NCI-H2227 (cell line): ENCODE results near the gene FN1.

Source experiments
- DNase-seq: peaks from one replicate; lab custom pipeline; 2025; ENCODE audit not compliant: unreplicated experiment; lab: John Stamatoyannopoulos, UW

FN1 gene

DNA sequence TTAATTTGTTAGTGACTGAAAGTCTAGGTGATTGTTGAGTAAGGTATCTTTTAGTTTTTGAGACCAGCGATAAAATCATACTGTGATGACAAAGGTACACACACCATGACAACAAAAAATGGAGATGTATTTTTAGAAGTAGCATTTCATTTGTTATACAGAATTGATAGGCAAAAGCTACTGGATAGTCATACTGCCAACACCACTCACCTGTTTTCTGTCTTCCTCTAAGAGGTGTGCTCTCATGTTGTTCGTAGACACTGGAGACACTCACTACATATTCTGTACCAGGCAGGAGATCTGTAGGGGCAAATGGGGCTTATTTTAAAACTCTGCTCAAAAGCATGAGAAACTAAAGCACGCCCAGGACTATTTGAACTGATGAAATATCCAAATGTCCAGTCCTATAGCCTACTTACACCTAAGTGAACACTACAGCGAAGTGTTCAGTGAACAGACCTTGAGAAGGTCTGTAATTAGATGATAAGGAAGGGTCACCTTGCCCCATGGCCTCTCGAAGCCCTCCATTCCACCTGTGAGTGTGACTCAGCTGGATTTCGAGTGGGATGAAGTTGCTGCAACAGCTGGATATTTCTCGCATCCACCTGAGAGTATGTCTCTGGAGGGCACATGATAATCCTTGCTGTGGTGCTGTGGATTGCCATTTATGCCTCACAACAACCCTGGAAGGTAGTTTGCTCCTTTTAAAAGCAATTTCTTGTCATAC is 47.7 kb downstream of the FN1 start:
- DNase-seq, result no peak

GRCh38 chr2:215386566-215386965 is 49.3 kb downstream of the FN1 start:
- no peak for DNase-seq

DNA sequence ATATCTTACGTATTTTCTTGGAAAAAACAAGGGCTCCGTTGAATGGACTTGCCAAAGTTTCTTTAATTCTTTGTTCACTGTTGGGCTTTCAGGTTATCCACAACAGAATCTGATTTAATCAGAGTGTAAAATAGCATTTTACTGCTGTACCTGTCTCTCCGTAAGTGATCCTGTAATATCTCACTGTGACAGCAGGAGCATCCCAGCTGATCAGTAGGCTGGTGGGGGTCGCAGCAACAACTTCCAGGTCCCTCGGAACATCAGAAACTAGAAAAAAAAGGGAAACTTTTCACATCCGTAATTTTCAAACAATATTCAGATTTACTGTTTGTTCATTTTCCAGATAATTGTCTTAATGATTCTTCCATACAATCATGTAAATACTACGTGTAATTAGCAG is 51.2 kb downstream of the FN1 start:
- no peak for DNase-seq

DNA sequence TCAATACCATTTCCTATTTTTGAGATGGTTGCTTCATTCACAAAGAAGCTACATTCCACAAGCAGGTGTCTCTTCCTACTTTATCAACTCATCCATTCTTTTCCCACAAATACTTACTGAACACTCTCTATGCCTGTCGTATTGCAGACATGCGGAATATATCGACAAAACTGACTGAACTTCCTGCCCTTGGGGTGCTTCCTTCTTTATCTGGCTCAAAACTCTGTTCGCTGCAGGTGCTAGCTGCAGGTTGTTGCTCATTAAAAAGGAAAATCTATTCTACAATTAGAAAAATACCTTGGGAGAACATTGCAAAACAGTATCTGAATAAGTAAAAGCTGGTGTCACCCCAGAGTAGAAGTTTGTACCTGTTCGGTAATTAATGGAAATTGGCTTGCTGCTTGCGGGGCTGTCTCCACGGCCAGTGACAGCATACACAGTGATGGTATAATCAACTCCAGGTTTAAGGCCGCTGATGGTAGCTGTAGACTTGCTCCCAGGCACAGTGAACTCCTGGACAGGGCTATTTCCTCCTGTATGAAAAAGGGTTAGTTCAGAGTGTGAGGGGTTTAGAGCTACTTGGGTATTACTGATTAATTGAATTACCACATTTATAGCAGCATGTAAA is 52.1 kb downstream of the FN1 start:
- no peak for DNase-seq

GRCh38 chr2:215382480-215382879 is 53.4 kb downstream of the FN1 start:
- no peak for DNase-seq

DNA sequence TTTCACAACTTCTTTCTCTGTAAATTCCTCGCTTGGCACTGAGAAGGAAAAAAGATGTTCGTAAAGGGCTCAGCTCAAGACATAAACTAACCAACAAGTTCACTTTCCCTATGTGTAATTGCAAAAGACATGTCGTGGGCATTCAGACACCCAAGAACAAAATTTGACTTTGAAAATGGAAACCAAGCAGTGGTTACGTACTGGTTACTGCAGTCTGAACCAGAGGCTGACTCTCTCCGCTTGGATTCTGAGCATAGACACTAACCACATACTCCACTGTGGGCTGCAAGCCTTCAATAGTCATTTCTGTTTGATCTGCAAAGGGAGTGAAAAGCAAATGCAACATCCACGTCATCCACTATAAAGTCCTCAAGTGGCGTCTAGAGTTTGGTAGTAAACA is 53.9 kb downstream of the FN1 start:
- DNase-seq, result no peak

DNA sequence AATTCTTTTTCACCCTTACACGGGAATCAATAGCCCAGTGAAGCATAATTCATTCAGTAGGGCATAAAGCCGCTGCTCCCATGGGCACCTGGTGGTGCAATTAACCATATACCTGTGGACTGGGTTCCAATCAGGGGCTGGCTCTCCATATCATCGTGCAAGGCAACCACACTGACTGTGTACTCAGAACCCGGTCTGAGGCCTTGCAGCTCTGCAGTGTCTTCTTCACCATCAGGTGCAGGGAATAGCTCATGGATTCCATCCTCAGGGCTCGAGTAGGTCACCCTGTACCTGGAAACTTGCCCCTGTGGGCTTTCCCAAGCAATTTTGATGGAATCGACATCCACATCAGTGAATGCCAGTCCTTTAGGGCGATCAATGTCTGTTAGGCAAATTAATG is 55.2 kb downstream of the FN1 start:
- DNase-seq, result no peak

DNA sequence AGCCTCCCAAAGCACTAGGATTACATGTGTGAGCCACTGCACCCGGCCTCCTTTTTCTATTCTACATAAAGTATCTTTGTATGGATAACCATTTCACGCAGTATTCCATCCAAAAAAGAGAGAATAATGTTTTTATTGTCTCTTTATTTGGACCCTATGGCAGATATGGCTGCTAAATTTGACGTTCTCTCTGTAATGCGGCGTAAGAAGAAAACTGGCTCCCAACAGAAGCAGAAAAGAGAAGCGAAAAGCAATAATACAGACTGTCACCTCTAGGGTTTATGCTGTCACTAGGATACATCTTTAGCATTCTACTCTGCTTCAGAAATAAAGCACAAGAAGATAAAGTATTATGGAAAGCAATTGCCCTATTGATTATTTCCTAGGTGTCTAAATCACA is 55.9 kb downstream of the FN1 start:
- no peak for DNase-seq

DNA sequence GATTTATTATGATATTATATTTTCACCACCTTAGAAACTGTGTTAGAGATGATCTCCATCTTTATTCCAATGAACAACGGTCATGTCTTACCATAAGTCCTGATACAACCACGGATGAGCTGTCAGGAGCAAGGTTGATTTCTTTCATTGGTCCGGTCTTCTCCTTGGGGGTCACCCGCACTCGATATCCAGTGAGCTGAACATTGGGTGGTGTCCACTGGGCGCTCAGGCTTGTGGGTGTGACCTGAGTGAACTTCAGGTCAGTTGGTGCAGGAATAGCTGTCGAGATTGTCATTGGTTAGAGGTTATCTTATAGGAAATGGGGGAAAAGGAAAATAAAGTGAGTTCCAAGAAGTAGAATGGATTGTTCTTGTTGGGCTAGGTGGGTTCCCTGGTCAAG is 56.8 kb downstream of the FN1 start:
- DNase-seq, result no peak

GRCh38 chr2:215378045-215378444 is 57.8 kb downstream of the FN1 start:
- no peak for DNase-seq

GRCh38 chr2:215377283-215377682 is 58.6 kb downstream of the FN1 start:
- DNase-seq, result no peak

DNA sequence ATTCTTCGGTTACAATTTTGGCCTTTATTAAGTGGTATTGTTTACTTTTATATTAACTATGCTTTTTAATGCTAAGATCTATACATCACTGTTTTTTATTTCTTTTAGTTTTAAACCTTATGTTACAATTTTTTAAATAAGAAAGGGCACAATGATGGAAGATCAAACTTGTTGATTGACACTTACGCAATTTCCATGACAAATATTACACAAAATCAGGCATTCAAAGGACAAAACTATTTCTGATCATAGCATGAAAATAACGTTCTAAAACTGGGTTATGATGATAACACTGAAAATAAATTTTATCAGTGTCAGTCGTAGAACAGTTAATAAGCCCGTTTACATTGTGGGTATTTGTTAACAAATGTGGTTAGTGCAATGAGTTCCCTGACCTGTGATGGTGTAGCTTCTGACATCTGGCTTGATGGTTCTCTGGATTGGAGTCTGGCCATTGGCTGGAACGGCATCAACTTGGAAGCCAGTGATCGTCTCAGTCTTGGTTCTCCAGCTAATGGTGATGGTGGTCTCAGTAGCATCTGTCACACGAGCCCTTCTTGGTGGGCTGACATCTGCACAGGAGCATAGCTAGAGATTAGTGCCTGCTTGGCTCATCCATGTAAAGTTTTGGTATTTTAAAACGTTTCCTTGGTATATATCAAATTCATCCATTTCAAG is 59.6 kb downstream of the FN1 start:
- no peak for DNase-seq

DNA sequence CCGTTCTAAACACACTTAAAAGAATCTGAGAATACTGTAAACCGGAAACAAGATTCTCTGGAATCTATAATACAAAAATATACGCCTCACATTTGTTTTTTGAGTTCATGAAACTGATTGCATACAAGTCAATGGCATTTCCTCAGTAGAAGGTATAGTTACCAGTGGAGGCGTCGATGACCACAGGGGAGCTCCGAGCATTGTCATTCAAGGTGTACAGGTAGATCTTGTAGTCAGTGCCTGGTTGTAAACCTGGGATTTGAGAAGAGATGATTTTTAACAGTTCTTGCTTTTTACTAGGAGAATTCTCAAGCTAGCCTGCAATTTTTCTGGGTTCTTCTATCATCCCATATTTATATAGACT is 60.4 kb downstream of the FN1 start:
- DNase-seq, result no peak

GRCh38 chr2:215374642-215375466 is 61.0 kb downstream of the FN1 start:
- DNase-seq, result no peak

DNA sequence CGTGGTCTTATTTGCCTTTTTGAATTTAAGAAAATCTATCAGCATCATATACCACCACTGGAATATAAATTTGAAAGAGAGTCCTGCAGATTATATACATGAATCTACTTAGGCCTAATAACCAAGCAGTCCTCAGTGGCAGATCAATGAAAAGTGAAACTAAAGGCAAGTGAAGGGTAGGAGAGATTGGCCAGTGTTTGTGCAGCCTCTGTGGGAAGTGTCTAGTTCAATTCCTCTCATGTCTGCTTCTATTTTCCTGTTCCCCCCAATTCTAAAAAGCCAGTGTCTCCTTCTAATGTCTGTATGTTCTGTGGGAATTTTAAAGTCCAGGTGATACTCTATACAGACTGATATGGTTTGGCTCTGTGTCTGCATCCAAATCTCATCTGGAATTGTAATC is 61.9 kb downstream of the FN1 start:
- DNase-seq, result no peak

DNA sequence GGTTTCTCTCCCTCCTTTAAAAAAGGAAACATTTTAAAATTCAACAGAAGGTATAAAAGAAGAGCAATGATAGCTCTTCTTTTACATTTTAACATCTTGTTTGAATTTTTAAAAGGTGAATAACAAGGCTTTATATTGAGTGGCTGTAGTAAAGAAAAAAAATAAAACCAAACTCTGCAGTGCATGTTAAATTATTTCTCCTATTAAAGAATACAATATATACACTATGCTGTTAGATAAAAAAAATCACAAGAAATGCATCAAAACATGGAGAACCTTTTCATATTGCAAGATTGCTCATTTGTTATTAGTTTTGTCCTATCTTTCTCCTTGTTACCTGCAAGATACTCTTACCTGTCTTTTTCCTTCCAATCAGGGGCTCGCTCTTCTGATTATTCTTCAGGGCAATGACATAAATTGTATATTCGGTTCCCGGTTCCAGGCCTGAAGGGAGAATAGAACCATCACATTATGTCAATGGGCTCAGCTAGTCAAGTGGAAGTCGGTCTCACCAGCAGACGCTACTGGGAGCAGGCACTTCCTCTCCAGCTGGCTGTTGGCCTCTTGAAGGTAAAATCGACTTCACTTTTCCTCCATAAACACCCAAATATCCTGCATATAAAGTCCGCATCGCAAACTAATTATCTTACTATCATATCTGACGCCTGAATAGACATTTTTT is 62.8 kb downstream of the FN1 start:
- no peak for DNase-seq

DNA sequence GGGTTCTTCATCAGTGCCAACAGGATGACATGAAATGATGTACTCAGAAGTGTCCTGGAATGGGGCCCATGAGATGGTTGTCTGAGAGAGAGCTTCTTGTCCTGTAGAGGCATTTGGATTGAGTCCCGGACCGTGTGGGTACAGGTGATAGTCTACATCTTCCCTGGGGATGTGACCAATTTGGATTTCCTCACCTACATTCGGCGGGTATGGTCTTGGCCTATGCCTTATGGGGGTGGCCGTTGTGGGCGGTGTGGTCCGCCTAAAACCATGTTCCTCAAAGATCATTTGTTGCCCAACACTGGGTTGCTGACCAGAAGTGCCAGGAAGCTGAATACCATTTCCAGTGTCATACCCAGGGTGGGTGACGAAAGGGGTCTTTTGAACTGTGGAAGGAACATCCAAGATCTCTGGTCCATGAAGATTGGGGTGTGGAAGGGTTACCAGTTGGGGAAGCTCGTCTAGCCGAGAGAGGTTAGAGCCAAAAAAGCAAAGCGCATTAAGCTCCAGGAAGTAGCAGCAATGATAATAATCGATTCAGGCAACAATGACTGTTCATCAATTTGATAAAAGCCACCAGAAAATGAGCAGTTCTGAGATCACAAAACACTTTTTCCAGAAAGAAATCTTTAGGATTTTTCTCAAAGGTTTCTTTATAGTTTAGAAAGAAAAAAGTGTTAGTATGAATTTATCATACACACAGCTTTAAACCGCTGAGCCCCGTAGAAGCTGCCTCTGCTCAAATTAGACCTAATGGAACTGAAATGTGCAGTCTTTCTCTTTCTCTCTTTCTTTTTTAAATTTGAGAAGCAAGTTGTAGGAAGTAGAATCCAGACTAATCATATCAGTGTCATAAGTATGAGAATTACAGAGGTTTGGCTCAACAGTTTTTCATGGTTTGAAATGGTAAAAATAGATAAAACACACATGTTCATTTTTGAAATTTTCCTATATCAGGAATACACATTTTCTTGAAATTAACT is 63.7 kb downstream of the FN1 start:
- no peak for DNase-seq

- DNase-seq, result no peak
These were observed 65.5 kb downstream of the FN1 start for GRCh38 chr2:215370112-215370965.

DNA sequence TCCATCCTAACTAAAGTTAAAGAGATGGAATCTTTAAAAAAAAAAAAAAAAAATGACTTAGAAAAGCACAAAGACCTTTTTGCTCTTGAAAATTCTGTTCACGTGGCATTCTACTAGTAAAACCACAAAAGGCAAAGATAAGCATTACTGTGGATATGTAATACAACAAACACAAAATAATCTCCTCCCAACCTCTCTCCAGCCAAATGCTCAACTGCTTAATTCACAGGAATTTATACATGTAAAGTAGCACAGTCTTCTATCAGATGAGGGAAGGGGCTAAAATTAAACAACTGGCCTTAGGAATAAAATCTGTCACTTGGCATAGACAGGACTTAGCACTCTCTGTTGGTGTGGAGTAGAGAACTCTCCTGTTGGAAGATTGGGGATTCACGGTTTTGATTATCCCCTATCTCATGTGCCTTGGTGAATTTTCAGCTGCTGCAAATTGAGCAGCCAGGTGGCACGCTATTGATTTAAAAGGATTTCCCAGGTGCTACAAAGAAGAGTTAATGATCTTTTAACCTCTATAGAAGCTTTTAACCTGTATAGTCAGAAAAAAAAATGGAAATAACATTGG is 66.6 kb downstream of the FN1 start:
- no peak for DNase-seq
